Esophagus squamous epithelium (tissue), 4 donors: ENCODE data around the gene GLTP.

Experiments used
- POLR2A ChIP-seq, 4 donors: fragments of 450-650 bp; IDR thresholded peaks; one replicate each; pipeline ENCODE4 v1.6.1; 2017; ENCODE audit warnings: antibody characterized with exemption in 4 of 4, mild to moderate bottlenecking in 4 of 4, moderate library complexity in 3 of 4
- TF ChIP-seq, protein P1 (sequence below), 6 experiments: fragments of 450-650 bp in 4 of 6; fragments of 200-600 bp in 2 of 6; sonication (generic) in 2 of 6; IDR thresholded peaks; one replicate each; pipeline ENCODE4 v1.5.1; 2016 to 2019; ENCODE audit warnings: antibody characterized with exemption in 6 of 6, mild to moderate bottlenecking in 4 of 6, moderate library complexity in 4 of 6

DNA sequence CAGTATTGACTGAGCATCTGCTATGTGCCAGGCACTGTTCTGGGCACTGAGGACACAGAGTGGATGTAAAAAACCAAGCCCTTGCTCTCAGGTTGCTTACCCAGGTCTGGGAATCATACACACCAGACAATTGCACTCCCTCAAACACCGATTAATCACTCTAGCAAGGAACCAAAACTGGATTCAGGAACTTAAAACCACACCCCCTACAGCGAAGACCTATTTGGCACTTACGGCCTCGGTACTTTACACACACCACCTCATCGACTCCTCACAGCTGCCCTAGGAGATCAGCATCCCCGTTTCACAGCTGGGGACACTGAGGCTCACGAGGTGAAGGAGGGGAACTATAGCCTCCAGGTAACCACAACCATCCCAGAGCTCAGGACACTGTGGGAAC is 1.6 kb downstream of the GLTP start:
- TF ChIP-seq, protein P1, sequence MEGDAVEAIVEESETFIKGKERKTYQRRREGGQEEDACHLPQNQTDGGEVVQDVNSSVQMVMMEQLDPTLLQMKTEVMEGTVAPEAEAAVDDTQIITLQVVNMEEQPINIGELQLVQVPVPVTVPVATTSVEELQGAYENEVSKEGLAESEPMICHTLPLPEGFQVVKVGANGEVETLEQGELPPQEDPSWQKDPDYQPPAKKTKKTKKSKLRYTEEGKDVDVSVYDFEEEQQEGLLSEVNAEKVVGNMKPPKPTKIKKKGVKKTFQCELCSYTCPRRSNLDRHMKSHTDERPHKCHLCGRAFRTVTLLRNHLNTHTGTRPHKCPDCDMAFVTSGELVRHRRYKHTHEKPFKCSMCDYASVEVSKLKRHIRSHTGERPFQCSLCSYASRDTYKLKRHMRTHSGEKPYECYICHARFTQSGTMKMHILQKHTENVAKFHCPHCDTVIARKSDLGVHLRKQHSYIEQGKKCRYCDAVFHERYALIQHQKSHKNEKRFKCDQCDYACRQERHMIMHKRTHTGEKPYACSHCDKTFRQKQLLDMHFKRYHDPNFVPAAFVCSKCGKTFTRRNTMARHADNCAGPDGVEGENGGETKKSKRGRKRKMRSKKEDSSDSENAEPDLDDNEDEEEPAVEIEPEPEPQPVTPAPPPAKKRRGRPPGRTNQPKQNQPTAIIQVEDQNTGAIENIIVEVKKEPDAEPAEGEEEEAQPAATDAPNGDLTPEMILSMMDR (IDR thresholded peaks at IDR 0.05), result no peak
- peak in 2 of 4 donors; percentile 52 for TF ChIP-seq POLR2A (IDR thresholded peaks at IDR 0.05)
